Fibroblast of skin of left quadriceps (primary cell): ENCODE data around the gene CDH15.
"Not testable (repeated sequence)": the region's sequence is repeated elsewhere in the genome, so short reads cannot be mapped to it uniquely, and the experiment has no call there.

Experiments used
- DNase-seq, 2 experiments: peaks; one replicate each; pipeline ENCODE4 v3.0.0-alpha.2; 2013; ENCODE audit warnings: low read depth in 2 of 2

Gene CDH15

DNA sequence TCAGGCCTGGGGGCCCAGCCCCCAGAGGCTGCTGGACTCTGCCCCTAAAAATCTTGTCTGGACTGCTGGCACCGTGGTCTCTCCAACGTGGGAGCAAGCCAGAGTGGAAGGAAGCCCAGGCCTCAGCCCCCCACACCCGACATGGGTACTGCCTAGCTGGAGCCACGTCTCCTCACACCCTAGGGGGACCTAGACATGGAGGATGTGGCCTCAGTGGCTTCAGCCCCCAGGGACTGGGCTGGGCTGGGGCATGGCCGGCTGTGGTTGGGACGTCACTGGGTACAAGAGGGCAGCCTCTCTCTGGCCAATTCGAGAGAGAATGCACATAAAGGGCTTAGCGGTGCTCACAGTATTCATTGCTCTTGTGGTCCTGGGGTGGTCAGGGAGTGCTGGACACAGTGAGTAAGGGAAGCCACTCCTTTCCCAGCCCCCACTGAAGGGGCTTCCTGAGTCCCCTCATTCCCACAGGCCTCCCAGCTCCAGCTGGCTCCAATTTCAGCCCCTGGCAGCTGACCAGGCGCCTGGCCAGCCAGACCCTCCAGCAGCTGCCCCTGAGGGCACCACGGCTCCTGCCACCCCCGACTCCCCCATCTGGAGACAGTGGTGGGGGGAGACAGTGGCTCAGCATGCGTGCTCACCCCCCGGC is 1.1 kb downstream of the CDH15 start:
- DNase-seq = no peak

DNA sequence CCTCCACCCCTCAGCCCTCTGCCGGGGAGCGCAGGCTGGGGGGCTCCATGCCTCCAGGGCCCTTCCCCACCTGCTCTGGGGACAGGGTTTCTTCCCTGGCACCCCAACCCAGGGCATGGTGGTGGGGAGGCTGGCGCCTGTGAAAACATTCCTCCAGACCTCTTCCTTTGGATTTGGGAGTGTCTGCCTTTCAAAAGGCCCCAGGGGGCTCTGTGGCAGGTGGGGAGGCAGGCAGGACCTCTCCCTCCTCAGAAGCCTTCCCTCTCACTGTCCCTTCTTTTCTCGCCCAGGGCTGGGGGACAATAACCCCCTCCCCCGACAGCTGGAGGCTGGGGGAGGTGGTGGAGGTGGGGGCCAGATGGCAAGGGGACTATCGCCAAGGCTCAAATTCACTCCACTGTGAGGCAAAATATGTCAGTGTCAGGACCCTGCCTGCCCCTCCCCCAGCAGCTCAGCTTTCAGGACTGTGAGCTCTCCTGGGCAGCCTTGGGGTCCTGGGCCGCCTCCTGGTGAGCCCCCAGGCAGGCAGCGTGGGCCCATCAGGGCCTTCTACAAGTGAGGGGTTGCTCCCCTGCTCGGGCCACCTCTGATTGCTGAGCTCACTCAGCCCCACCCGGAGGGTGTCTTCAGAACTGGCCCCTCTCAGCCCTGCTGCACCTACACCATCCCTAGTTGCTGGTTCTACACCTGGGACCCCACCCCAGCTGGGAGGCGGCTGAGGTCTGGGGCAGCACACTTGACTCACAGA is 1.8 kb downstream of the CDH15 start:
- DNase-seq = no peak

DNA sequence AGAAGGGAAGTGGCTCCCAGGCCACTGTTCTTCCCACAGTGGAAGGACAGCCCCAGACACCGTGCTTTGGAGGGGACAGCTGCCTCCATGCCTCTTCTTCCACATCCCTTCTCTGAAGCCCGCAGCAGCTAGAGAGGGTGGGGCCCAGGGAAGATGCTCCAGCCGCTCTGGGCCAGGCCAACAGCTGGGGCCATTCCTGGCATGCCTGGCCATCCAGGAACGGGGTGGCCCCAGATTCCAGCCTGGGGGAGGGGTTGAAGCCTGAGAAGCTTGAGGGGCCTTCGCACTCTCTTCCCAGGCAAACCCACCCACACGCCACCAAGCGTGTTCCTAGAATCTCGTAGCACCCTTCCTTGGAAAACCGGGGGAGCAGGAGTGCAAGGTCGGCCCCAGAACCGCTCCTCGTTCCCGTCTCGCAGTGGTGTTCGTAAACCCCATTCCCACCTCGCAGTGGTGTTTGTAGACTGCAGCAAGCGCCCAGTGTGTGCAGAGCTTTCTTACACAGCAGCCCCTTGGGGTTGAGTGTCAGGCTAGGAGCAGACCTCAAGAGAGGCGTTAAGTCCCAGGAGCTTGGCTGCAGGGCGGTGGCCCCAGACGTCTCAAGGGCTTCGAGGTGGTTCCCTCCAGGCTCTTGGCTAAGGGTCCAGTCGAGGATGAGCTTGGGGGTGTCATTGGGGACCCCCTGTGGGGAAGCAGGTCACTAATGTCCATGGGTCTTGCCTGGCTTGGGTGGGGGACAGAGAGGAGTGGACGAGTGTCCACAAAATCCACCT is 2.7 kb downstream of the CDH15 start:
- no peak for DNase-seq

DNA sequence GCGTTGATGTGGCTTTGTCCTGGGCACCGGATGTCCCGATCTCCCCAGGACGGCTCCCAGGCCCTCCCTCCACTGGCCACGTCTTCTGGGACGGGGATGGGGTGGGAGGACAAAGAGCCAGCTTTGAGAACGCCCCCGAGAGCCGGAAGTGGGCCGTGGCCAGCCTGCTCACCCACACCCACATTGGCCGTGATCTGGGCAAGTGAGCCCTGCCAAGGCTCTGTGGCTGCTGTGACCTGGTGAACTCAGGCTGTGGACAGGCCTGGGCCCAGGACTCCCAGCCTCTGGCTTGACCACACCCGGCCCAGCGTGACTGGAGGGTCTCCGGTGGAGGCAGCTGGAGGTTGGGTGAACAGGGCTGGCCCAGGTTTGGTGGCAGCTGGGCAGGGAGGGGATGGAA is 3.3 kb downstream of the CDH15 start:
- no peak for DNase-seq

DNA sequence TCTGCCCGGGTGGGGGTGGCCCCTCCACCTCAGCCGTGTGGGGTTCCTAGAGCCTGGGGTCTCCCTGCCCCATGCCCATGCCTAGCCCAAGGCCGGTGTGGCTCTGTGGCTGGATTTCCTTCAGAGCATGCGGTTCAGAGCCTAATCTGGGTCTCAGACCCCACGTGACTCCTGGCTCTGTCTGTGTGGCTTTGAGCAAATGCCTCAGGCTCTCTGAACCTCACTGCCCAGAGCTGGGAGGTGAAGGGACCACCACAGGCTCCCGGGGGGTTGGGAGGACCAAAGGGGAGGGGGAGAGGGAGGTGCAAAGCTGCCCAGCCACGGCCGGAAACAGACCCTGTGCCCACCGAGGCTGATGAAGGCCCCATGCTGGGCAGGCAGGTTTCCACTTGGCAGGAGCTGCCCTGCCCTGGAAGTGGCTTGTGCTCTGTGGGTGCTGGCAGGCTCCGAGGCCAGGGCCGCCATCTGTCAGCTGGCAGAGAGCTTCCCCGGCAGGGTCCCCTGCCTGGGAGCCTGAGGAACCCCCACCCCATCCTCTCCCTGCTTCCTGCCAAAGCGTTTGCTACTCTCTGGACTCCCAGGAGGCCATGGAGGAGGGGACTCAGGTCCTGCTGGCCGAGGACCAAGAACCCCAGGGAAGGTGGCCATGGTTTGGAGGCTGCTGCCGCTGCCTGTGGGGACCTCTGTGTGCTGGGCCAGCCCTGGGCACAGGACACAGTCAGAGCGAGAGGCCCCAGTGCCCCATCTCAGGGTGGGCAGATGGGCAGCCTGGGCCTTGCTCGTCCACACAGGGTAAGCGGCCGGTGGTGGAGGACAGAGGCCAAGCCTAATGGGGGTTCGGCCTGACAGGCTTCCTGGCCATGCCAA is 4.0 kb downstream of the CDH15 start:
- no peak for DNase-seq

DNA sequence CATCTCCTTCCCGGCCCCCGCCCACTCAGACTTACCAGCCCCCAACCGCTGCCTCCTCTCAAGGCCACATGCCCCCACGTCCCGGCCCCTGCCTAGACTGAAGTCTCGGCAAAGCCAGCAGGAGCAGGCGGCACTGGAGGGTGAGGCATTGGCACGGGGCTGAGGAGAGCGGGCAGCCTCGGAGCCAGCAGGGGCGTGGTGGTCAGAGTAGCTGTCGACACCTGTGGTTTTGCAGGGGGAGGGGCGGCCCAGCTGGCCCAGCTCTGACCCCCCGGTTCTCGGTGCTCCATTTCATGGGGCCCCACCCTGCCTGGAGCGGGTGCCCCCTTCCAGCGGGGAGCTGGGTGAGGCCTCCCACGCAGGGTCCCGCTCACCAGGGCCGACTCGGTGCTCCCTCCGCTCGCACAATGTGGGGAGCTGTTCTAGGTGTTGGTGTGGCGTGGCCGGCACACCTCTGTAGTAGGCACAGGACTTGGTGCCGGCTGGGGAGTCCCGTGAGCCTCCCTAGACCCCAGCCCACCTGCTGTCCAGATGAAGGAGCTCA is 4.7 kb downstream of the CDH15 start:
- no peak for DNase-seq

DNA sequence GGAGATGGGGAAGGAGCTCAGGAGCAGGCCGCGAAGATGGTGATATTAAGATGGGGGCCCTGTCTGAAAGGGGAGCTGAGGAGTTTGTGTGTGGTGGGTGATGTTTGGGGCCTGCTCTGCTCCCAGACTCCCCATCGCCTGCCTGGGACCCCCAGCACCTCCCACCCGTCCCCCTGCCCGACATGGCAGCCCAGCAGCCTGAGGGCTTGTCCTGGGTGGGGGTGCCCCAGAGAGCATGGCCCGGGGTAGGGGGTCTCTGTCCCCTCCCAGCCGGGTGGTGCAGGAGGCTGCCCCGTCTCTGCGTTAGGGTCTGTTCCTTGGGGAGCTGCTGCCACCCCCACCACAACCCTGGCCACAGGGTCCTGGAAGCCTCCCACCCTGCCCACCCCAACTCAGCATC is 5.2 kb downstream of the CDH15 start:
- no peak for DNase-seq

DNA sequence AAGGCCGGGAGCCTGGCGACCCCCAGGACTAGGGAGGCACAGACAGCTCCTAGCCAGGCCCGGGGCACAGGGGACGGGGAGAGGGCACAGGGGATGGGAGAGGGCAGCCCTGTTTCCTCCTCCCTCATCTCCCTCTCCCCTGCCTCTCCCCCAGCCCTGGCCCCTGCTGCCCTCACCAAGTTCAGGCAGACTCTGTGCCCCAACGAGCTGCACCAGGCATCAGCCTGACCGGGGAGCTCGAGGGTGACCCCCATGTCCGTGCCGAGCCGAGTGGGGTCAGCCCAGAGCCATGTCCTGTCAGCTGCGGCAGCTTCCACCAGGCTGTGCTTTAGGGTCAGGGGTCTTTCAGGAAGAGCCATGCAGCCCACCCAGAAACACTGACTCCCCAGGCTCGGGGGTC is 6.0 kb downstream of the CDH15 start:
- no peak for DNase-seq

DNA sequence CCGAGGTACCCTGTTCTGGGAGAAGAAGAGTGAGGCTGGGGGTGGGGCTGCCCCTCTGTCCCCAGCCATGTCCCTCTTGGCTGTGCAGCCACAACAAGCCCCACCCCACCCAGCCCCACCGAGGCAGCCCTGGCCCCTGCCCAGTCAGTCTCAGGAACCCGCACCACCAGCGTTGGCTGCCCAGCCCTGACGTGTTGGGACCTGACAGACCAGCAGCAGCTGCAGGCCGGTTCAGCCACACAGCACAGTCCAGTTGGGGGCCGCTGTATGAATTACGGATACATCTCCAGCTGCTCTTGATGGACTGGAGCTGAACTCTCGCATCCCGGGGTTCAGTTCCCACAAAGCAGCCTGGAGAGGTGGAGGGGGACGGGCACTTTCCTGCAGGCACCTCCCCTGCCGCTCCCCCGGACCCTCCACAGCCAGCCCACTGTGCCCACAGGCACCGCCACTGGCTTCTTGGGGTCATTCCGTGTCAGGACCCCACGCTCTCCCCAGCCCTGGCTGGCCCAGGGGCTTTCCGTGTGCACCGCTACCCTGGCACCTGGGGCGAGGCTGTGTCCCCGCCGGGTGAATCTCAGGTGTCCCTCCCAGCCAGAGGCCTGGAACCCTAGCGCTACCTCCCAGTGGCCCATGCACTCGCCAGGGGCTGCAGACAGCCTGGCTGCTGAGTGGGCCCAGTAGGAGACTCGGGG is 7.1 kb downstream of the CDH15 start:
- DNase-seq = no peak

DNA sequence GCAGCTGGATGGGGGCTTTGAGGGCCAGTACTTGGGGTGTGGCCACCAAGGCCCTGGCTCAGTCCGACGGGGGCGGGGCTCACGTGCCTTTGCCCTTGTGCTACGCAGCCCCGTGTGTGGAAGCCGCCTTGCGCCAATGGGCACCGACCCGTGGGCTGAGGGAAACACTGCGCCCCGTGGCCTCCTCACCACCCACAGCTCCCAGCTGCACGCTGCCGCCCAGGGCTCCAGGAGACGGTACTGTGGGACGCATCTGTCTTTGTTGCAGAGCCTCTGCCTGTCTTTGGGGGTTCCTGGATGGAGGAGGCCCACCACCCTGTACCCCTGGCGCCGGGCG is 7.6 kb downstream of the CDH15 start:
- no peak for DNase-seq

DNA sequence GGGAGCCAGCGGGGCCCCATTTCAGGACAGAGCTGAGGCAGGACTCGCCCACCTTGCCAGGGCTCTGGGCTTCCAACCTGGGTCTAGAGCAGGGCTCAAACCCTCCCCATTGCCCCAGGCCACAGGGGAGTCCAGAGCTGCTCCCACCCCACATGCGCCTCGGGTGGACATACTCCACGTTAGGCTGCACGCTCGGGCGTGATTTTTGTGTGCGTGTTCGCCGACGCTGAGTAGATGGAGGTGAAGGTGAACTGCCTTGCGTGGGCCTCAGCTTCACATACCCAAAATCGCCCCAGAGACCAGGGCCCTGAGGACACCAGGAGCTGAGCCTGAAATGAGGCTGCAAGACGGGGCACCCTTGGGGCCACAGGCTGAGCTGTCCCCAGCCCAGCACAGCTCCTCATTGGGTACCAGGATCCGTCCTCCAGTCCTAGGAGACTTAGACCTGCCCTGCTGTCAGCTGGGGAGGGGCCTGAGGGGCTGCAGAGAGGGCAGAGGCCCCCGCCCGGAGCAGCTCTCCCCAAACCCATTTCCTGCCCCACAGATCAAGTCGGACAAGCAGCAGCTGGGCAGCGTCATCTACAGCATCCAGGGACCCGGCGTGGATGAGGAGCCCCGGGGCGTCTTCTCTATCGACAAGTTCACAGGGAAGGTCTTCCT is 8.2 kb downstream of the CDH15 start:
- DNase-seq = no peak

DNA sequence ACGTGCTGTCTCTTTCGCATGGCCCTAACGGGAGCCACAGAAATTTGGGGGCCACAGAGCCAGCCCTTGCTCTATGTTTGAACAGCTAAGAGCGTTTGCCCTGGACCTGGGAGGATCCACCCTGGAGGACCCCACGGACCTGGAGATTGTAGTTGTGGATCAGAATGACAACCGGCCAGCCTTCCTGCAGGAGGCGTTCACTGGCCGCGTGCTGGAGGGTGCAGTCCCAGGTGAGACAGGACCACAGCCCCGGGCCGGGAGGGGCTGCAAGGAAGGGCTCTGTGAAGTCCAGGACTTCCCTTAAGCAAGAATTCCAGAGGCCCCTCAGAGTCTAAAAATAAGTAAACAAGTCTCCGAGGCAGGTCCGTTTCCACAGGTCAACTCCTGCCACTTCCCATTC is 11.9 kb downstream of the CDH15 start:
- DNase-seq = no peak

DNA sequence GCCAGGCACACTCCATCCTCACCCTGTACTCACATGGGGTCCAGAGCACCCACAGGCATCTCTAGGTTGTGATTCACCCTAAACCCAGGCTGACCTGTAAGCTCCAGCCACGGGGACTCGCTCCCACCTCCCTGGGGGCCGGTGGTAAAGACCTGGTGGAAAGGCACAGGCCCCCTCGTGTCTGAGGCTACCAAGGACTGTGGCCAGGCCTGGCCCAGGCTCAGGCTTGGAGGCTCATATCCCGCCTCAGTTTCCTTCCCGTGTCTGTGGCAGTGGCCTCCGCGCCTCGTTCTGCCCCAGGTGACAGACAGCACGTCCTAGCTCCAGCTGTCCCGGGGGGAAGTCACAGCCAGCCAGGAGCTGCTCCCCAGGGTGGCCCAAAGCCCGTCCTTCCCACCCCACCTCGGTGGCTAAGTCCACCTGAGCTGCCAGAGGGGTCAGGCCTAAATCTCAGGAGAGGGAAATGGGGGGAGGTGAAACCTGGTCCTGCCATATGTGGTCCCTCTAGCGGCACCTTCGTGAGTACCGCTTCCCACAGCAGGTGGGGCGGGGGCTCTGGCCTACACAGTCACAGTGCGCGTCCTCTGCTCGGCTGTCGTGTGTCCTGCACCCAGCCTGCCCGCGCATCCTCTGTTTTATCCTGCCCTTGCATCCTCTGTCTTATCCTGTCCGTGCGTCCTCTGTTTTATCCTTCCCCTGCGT is 12.6 kb downstream of the CDH15 start:
- no peak for DNase-seq

DNA sequence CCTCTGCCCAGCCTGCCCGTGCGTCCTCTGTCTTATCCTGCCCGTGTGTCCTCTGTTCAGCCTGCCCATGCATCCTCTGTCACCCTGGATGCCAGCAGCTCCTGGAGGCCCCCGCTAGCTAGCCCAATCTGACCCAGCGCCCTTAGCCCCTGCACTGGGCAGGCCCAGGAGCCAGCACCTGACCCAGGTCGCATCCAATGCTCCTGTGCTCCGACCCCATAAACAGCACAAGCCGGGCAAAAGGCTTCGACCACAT is 13.1 kb downstream of the CDH15 start:
- no peak for DNase-seq

DNA sequence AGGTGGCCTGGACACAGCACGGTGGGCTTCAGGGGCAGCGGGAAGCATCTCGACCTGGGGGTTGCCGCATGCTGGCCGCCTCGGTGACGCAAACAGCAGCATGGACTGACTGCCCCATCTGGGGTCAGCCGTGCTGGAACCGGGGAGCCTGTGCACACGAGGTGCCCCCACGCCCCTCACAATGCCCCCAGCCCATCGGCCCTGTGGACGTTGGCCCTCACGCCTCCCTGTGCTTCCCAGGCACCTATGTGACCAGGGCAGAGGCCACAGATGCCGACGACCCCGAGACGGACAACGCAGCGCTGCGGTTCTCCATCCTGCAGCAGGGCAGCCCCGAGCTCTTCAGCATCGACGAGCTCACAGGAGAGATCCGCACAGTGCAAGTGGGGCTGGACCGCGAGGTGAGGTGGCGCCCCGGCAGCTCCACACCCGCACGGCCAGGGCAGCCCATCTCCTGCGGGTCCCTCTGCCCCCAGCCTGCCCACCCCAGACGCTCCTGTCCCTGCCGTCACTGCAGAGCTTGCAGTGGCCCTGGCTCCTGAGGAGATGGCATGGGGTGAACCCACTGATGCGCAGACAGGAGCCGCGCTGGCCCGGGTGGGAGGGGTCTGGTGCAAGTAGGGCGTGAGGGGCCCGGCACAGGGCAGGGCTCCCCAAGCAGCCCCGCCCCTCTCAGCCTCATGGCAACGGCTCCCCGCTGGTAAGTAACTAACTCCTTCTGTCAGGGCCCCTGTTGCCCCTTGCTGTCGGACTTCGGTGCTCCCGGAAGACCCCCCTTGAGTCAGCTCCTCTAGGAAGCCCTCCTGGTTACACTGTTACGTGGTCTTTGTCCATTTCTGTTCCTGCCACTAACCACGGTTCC is 13.6 kb downstream of the CDH15 start:
- no peak for DNase-seq

DNA sequence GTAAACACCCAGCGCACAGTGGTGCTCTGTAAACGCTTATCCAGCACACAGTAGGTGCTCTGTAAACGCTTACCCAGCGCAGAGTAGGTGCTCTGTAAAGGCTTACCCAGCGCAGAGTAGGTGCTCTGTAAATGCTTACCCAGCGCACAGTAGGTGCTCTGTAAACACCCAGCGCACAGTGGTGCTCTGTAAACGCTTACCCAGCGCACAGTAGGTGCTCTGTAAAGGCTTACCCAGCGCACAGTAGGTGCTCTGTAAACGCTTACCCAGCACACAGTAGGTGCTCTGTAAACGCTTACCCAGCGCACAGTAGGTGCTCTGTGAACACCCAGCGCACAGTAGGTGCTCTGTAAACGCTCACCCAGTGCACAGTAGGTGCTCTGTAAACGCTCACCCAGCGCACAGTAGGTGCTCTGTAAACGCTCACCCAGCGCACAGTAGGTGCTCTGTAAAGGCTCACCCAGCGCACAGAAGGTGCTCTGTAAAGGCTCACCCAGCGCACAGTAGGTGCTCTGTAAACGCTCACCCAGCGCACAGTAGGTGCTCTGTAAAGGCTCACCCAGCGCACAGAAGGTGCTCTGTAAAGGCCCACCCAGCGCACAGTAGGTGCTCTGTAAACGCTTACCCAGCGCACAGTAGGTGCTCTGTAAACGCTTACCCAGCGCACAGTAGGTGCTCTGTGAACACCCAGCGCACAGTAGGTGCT is 14.5 kb downstream of the CDH15 start:
- not testable (repeated sequence) for DNase-seq

DNA sequence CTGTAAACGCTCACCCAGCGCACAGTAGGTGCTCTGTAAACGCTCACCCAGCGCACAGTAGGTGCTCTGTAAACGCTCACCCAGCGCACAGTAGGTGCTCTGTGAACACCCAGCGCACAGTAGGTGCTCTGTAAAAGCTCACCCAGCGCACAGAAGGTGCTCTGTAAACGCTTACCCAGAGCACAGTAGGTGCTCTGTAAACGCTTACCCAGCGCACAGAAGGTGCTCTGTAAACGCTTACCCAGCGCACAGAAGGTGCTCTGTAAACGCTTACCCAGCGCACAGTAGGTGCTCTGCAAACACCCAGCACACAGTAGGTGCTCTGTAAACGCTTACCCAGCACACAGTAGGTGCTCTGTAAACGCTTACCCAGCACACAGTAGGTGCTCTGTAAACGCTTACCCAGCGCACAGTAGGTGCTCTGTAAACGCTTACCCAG is 15.1 kb downstream of the CDH15 start:
- DNase-seq = not testable (repeated sequence)

DNA sequence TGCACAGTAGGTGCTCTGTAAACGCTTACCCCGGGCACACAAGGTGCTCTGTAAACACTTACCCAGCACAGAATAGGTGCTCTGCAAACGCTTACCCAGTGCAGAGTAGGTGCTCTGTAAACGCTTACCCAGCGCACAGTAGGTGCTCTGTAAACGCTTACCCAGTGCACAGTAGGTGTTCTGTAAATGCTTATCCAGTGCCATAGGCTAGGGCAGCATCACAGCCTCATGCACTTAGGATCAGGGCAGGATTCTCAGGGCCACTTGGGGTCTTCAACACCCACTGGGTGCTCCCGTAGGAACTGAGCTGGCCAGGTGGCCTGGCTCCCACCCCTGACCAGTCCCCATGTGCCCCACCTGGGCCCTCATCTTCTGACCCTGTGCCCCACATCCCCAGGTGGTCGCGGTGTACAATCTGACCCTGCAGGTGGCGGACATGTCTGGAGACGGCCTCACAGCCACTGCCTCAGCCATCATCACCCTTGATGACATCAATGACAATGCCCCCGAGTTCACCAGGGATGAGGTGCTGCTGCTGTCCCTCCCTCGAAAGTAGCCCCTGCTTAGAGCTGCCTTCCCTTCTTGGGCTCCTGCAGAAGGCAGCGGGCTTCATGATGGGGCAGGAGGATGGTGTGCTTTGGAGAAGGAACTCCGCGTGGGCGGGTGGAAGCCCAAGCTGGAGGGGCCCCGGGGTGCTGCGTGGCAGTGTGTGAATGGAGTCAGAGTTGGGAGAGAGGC is 15.7 kb downstream of the CDH15 start:
- DNase-seq = no peak
